B cell (primary cell): Measurements from ENCODE around the gene MVD. TPM values are rescaled to one million over a fixed set of nuclear protein-coding genes. Genes with fewer than 3 reads are reported as not detected.

Experiments
- ATAC-seq: fragments of 200-7000 bp; cut with Tn5 transposase; one replicate; pipeline ENCODE4 v1.10.0; 2021; ENCODE audit warnings: low read depth, mild to moderate bottlenecking, moderate number of reproducible peaks, moderate library complexity
- CTCF ChIA-PET: fragments of 350-600 bp; sonication (Branson Sonifier 250); formaldehyde crosslinking; loops from one replicate; lab custom pipeline; 2021; ENCODE audit warnings: antibody characterized with exemption, inconsistent platforms; lab: Charles Lee
- POLR2A ChIA-PET: fragments of 350-600 bp; sonication (Branson Sonifier 250); formaldehyde crosslinking; loops from one replicate; lab custom pipeline; 2021; ENCODE audit warnings: antibody characterized with exemption; lab: Charles Lee
- DNase-seq: peaks from one replicate; pipeline ENCODE4 v3.0.0; 2013
- H2AFZ ChIP-seq: 2 replicates; pipeline ENCODE4 v1.6.1; 2012; ENCODE audit warnings: mild to moderate bottlenecking, low read depth, low read length; ENCODE audit not compliant: insufficient read depth, poor library complexity, severe bottlenecking
- H3K27ac ChIP-seq, 2 donors: 1 replicate in 1 of 2; 2 replicates in 1 of 2; pipeline ENCODE4 v1.5.1; 2012 to 2013; ENCODE audit warnings: low read length in 2 of 2, mild to moderate bottlenecking in 2 of 2, moderate library complexity in 1 of 2
- H3K27me3 ChIP-seq, 4 experiments: fragments of 200-600 bp in 1 of 4; sonication (generic) in 1 of 4; replicated peaks in 1 of 4; 1 replicate in 2 of 4; 2 replicates in 2 of 4; pipeline versions ENCODE4 v1.6.1 to v1.7.0; 2013 to 2016; ENCODE audit warnings: low read length in 3 of 4, mild to moderate bottlenecking in 2 of 4, mixed read lengths in 1 of 4, moderate library complexity in 1 of 4; ENCODE audit not compliant: insufficient read depth in 4 of 4, control insufficient read depth in 3 of 4; ENCODE audit errors: control extremely low read depth in 1 of 4
- H3K36me3 ChIP-seq, 2 experiments: replicated peaks in 1 of 2; 1 replicate in 1 of 2; 2 replicates in 1 of 2; pipeline versions ENCODE4 v1.6.1 to v1.7.1; 2013; ENCODE audit warnings: low read length in 1 of 2; ENCODE audit not compliant: insufficient read depth in 2 of 2, control insufficient read depth in 1 of 2; ENCODE audit errors: control extremely low read depth in 1 of 2, extremely low read depth in 1 of 2
- H3K4me1 ChIP-seq, 2 donors: fragments of 200-600 bp in 1 of 2; sonication (generic) in 1 of 2; 1 replicate in 1 of 2; 2 replicates in 1 of 2; pipeline versions ENCODE4 v1.5.1 to v1.6.1; 2013 to 2017; ENCODE audit warnings: low read length in 2 of 2; ENCODE audit not compliant: control insufficient read depth in 2 of 2, insufficient read depth in 2 of 2
- H3K4me2 ChIP-seq: replicated peaks from 2 replicates; pipeline ENCODE3; 2012; ENCODE audit warnings: mild to moderate bottlenecking, low read depth, low read length; ENCODE audit not compliant: poor library complexity, severe bottlenecking
- H3K4me3 ChIP-seq, 5 experiments: fragments of 200-600 bp in 1 of 5; sonication (generic) in 1 of 5; 1 replicate in 3 of 5; 2 replicates in 2 of 5; pipeline versions ENCODE4 v1.5.1 to v1.7.0; 2011 to 2016; ENCODE audit warnings: low read length in 4 of 5, mild to moderate bottlenecking in 4 of 5, low read depth in 2 of 5, control low read depth in 1 of 5, moderate library complexity in 1 of 5; ENCODE audit not compliant: insufficient read depth in 1 of 5; ENCODE audit errors: control extremely low read depth in 1 of 5, extremely low read depth in 1 of 5
- H3K79me2 ChIP-seq: fragments of 200-600 bp; sonication (generic); one replicate; pipeline ENCODE4 v1.6.0; 2016; ENCODE audit warnings: low read length; ENCODE audit not compliant: control insufficient read depth, insufficient read depth
- H3K9ac ChIP-seq: fragments of 200-600 bp; sonication (generic); 2 replicates; pipeline ENCODE4 v1.6.1; 2017; ENCODE audit warnings: mild to moderate bottlenecking, low read length, moderate library complexity
- H3K9me3 ChIP-seq, 3 donors: one replicate each; pipeline versions ENCODE4 v1.6.1 to v1.7.1; 2013; ENCODE audit warnings: low read length in 2 of 3; ENCODE audit not compliant: control insufficient read depth in 2 of 3, insufficient read depth in 1 of 3; ENCODE audit errors: control extremely low read depth in 1 of 3
- H4K20me1 ChIP-seq: 2 replicates; pipeline ENCODE4 v1.6.0; 2012; ENCODE audit warnings: mild to moderate bottlenecking, low read length; ENCODE audit not compliant: insufficient read depth, control insufficient read depth, poor library complexity, severe bottlenecking
- H3K27ac Mint-ChIP-seq: one replicate; pipeline ENCODE4 v1.8.0; 2021; ENCODE audit warnings: mixed read lengths
- H3K27me3 Mint-ChIP-seq: one replicate; pipeline ENCODE4 v1.8.0; 2021; ENCODE audit warnings: mixed read lengths
- H3K4me1 Mint-ChIP-seq: one replicate; pipeline ENCODE4 v1.8.0; 2021; ENCODE audit warnings: mixed read lengths
- H3K4me3 Mint-ChIP-seq: one replicate; pipeline ENCODE4 v1.8.0; 2021; ENCODE audit warnings: mixed read lengths
- H3K9me3 Mint-ChIP-seq: one replicate; pipeline ENCODE4 v1.8.0; 2022; ENCODE audit warnings: mixed read lengths; ENCODE audit not compliant: insufficient read depth
- EZH2 ChIP-seq: IDR thresholded peaks from 2 replicates; pipeline ENCODE4 v1.6.1; 2012; ENCODE audit warnings: borderline replicate concordance, low read depth, mild to moderate bottlenecking, moderate library complexity, low read length; ENCODE audit not compliant: insufficient read depth, poor library complexity, severe bottlenecking
- WGBS: methylation state at CpG from one replicate; pipeline ENCODE4 v1.1.5; 2013; ENCODE audit warnings: missing lambda C conversion rate; ENCODE audit not compliant: insufficient coverage; 5-methylcytosine and 5-hydroxymethylcytosine counted together
- intact Hi-C: fragments of 100-400 bp; cut with micrococcal nuclease; formaldehyde crosslinking; loops from one replicate; pipeline ENCODE4 v1.10.0; 2022
- polyA plus RNA-seq: library from polyadenylated mRNA; depleted of rRNA; stranded (reverse); fragments of >200 nt; gene quantifications from 2 replicates; pipeline ENCODE4 v1.2.3, GENCODE V29; 2012
- total RNA-seq, 2 donors: library from RNA; stranded (reverse); fragments of 120-200 nt in 1 of 2; gene quantifications; 1 replicate in 1 of 2; 2 replicates in 1 of 2; pipeline versions ENCODE4 v1.2.3 to v1.2.4, GENCODE V29; 2013 to 2022
- TF ChIP-seq, protein P1 (sequence below): fragments of 200-600 bp; IDR thresholded peaks from one replicate; pipeline ENCODE4 v1.8.0; 2022; ENCODE audit warnings: antibody characterized with exemption, mild to moderate bottlenecking

Gene MVD
- total and polyA plus RNA-seq, 2 donors (not counting 1 experiment from before 2014, with no cell fraction given): 40.9 to 95.4 TPM

DNA sequence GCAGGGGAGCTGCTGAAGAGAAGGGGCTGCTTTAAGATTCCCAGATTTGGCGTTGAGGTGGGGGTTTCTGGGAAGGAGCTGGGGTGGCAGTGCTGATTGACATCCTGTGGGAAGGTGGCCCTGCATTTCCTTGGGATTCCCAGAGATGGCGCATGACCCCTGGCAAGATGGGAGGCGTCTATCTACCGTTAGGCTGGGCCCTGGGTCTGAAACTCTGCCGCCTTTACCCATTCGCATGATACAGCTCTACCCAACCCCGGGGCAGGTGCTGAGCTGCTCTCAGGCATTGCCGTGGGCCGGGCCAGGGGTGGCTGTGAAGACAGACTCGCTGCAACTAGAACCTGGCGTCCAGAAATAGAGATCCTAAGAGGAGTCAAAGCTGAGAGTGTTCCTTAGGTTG lies 9.9 kb upstream of the MVD start:
- no peaks in the 10 kb centered on the region for H3K4me1 ChIP-seq
- H3K36me3 ChIP-seq: peaks cover 0 to 18% of the 10 kb centered on the region in 2 experiments
- H3K4me3 ChIP-seq: no peak overlapping the region
- H3K4me2 ChIP-seq: no peak overlapping the region
- no peak overlapping the region for H3K9ac ChIP-seq
- POLR2A ChIA-PET: no interaction called here
- CTCF ChIA-PET: interaction anchor here (0.6 kb wide), 1 partner anchor 52 kb away, joined by 3 read pairs; no protein-coding TSS in a partner anchor
- DNase-seq (no peak), ATAC-seq (no peak)
- intact Hi-C loops: no loop called here
- H3K79me2 ChIP-seq: peaks cover 17% of the 10 kb centered on the region
- H2AFZ ChIP-seq: no peak overlapping the region
- Mint-ChIP-seq H3K9me3 (no peaks in the 10 kb centered on the region), H3K27me3 (no peaks in the 10 kb centered on the region), H3K4me3 (no peak overlapping the region), H3K27ac (no peak overlapping the region), H3K4me1 (no peaks in the 10 kb centered on the region)
- no peaks in the 10 kb centered on the region for H3K9me3 ChIP-seq
- peaks cover 20% of the 10 kb centered on the region for H4K20me1 ChIP-seq
- WGBS: 92% methylated on average over 11 of the region's 11 CpGs
- H3K27me3 ChIP-seq: no peaks in the 10 kb centered on the region
- no peak overlapping the region for H3K27ac ChIP-seq
- TF ChIP-seq, protein P1, sequence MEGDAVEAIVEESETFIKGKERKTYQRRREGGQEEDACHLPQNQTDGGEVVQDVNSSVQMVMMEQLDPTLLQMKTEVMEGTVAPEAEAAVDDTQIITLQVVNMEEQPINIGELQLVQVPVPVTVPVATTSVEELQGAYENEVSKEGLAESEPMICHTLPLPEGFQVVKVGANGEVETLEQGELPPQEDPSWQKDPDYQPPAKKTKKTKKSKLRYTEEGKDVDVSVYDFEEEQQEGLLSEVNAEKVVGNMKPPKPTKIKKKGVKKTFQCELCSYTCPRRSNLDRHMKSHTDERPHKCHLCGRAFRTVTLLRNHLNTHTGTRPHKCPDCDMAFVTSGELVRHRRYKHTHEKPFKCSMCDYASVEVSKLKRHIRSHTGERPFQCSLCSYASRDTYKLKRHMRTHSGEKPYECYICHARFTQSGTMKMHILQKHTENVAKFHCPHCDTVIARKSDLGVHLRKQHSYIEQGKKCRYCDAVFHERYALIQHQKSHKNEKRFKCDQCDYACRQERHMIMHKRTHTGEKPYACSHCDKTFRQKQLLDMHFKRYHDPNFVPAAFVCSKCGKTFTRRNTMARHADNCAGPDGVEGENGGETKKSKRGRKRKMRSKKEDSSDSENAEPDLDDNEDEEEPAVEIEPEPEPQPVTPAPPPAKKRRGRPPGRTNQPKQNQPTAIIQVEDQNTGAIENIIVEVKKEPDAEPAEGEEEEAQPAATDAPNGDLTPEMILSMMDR: no peak
- no peak for TF ChIP-seq EZH2

DNA sequence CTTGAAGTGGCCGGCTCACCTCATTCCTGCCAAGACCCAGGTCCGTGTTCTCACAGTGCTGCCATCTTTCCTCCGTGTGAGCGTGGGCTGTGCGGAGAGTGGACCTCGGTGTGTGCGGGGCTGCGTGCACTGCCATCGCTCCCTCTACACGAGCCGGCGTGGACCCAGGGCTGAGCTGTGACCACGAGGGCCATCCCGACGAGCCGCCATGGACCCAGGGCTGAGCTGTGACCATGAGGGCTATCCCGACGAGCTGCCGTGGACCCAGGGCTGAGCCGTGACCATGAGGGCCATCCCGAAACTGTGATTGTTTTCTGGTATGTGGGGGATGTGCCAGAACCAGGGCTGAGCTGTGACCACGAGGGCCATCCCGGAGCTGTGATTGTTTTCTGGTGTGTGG lies 8.9 kb upstream of the MVD start:
- intact Hi-C loops: no loop called here
- no peak overlapping the region for H3K4me3 ChIP-seq
- H4K20me1 ChIP-seq: peaks cover 11% of the 10 kb centered on the region
- peaks cover 0 to 8% of the 10 kb centered on the region in 2 experiments for H3K36me3 ChIP-seq
- no peak for TF ChIP-seq EZH2
- TF ChIP-seq, protein P1: no peak
- Mint-ChIP-seq H3K27me3 (no peaks in the 10 kb centered on the region), H3K27ac (no peak overlapping the region), H3K9me3 (no peaks in the 10 kb centered on the region), H3K4me1 (no peaks in the 10 kb centered on the region), H3K4me3 (no peak overlapping the region)
- no peak overlapping the region for H3K9ac ChIP-seq
- DNase-seq: no peak
- H3K79me2 ChIP-seq: peaks cover 14% of the 10 kb centered on the region
- CTCF ChIA-PET: interaction anchor here (1.5 kb wide), 1 partner anchor 19 kb away, joined by 3 read pairs; no protein-coding TSS in a partner anchor
- H2AFZ ChIP-seq: no peak overlapping the region
- POLR2A ChIA-PET: interaction anchor here (0.7 kb wide), 1 partner anchor 1341 kb away, joined by 4 read pairs; no protein-coding TSS in a partner anchor
- H3K9me3 ChIP-seq: no peaks in the 10 kb centered on the region
- H3K27me3 ChIP-seq: no peaks in the 10 kb centered on the region
- no peak for ATAC-seq
- no peak overlapping the region for H3K27ac ChIP-seq
- no peak overlapping the region for H3K4me2 ChIP-seq
- WGBS: 94% methylated on average over 23 of the region's 23 CpGs
- H3K4me1 ChIP-seq: no peaks in the 10 kb centered on the region
